Measurements from ENCODE around the gene SZT2. TPM values are rescaled to one million over a fixed set of nuclear protein-coding genes. Genes with fewer than 3 reads are reported as not detected.

SZT2 gene
- total RNA-seq, 1 donor from 2014 or later: 30.0 TPM

DNA sequence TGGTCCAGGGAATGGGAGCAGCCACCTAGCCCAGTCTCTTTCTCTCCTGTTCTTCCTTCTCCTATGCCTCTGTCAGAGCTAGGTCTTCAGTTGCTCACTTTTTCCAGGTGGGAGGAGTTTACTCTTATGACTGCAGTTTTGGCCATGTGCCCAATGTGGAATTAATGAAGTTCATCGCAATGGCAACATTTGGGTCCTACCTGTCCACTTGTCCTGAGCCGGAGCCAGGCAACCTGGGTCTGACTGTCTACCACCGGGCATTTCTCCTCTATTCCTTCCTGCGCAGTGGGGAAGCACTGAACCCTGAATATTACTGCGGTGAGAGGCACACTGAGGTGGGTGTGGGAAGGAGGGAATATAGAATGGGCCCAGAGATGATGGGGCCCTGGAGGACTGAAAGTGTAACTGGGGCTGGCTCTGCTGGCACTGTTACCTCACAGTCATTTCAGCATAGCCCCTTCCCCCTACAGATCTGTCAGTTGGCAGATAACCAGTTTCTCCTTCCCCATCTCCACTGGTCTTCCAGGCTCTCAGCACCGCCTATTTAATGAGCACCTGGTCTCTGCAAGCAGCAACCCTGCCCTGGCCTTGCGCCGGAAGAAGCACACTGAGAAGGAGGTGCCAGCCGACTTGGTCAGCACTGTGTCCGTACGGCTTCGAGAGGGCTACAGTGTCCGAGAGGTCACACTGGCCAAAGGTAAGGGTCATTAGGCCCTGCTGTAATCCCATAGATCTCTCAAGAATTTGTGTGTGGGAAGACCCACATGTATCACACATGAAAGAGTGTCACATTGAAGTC lies 30.1 kb downstream of the SZT2 start:
- Mint-ChIP-seq H3K9me3 (ENCODE audit: unreplicated experiment) (no peaks in the 10 kb centered on the region), H3K36me3 (ENCODE audit: low read depth, unreplicated experiment) (peaks cover 30% of the 10 kb centered on the region), H3K4me3 (ENCODE audit: unreplicated experiment) (no peak overlapping the region), H3K4me1 (ENCODE audit: low read depth, unreplicated experiment) (no peaks in the 10 kb centered on the region), H3K27me3 (ENCODE audit: low read depth, unreplicated experiment) (no peaks in the 10 kb centered on the region), H3K27ac (ENCODE audit: unreplicated experiment) (no peak overlapping the region)
- no peak for FAIRE-seq
- Histone ChIP-seq H3K27ac (ENCODE audit: low read depth, low read length) (no peak overlapping the region), H3K4me2 (ENCODE audit: low read length) (no peak overlapping the region), H2AFZ (ENCODE audit: low read depth, low read length) (no peak overlapping the region), H3K4me1 (ENCODE audit: insufficient read depth, low read length) (no peaks in the 10 kb centered on the region), H3K4me3 (ENCODE audit: insufficient read depth, low read depth, low read length) (no peak overlapping the region), H3K36me3 (ENCODE audit: insufficient read depth, low read length) (peaks cover 59% of the 10 kb centered on the region), H3K9ac (ENCODE audit: low read length) (no peak overlapping the region), H3K27me3 (ENCODE audit: insufficient read depth, low read length) (no peaks in the 10 kb centered on the region), H4K20me1 (ENCODE audit: insufficient read depth, low read length) (peaks cover 13% of the 10 kb centered on the region), H3K79me2 (ENCODE audit: insufficient read depth, low read length) (no peaks in the 10 kb centered on the region), H3K9me3 (ENCODE audit: insufficient read depth, low read depth, low read length) (no peaks in the 10 kb centered on the region)
- no peak for DNase-seq (ENCODE audit: low read depth)
- TF ChIP-seq EZH2 (IDR thresholded peaks at IDR 0.05; ENCODE audit: insufficient read depth, low read length): no peak
- TF ChIP-seq, protein P1, sequence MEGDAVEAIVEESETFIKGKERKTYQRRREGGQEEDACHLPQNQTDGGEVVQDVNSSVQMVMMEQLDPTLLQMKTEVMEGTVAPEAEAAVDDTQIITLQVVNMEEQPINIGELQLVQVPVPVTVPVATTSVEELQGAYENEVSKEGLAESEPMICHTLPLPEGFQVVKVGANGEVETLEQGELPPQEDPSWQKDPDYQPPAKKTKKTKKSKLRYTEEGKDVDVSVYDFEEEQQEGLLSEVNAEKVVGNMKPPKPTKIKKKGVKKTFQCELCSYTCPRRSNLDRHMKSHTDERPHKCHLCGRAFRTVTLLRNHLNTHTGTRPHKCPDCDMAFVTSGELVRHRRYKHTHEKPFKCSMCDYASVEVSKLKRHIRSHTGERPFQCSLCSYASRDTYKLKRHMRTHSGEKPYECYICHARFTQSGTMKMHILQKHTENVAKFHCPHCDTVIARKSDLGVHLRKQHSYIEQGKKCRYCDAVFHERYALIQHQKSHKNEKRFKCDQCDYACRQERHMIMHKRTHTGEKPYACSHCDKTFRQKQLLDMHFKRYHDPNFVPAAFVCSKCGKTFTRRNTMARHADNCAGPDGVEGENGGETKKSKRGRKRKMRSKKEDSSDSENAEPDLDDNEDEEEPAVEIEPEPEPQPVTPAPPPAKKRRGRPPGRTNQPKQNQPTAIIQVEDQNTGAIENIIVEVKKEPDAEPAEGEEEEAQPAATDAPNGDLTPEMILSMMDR (IDR thresholded peaks at IDR 0.05; ENCODE audit: insufficient read depth, low read depth, low read length): no peak

GRCh38 chr1:43420874-43421273 lies 31.2 kb downstream of the SZT2 start:
- FAIRE-seq: no peak
- H3K4me2 ChIP-seq (ENCODE audit: low read length): no peak overlapping the region
- TF ChIP-seq, protein P1 (IDR thresholded peaks at IDR 0.05; ENCODE audit: insufficient read depth, low read depth, low read length): no peak
- TF ChIP-seq EZH2 (IDR thresholded peaks at IDR 0.05; ENCODE audit: insufficient read depth, low read length): no peak
- Mint-ChIP-seq H3K9me3 (ENCODE audit: unreplicated experiment) (no peaks in the 10 kb centered on the region), H3K27me3 (ENCODE audit: low read depth, unreplicated experiment) (no peaks in the 10 kb centered on the region), H3K36me3 (ENCODE audit: low read depth, unreplicated experiment) (peaks cover 36% of the 10 kb centered on the region), H3K27ac (ENCODE audit: unreplicated experiment) (no peak overlapping the region), H3K4me3 (ENCODE audit: unreplicated experiment) (no peak overlapping the region), H3K4me1 (ENCODE audit: low read depth, unreplicated experiment) (no peaks in the 10 kb centered on the region)
- H3K27ac ChIP-seq (ENCODE audit: low read depth, low read length): no peak overlapping the region
- peaks cover 13% of the 10 kb centered on the region for H4K20me1 ChIP-seq (ENCODE audit: insufficient read depth, low read length)
- H3K9me3 ChIP-seq (ENCODE audit: insufficient read depth, low read depth, low read length): no peaks in the 10 kb centered on the region
- no peak overlapping the region for H3K9ac ChIP-seq (ENCODE audit: low read length)
- H3K4me3 ChIP-seq (ENCODE audit: insufficient read depth, low read depth, low read length): no peak overlapping the region
- no peak for DNase-seq (ENCODE audit: low read depth)
- no peak overlapping the region for H2AFZ ChIP-seq (ENCODE audit: low read depth, low read length)
- no peaks in the 10 kb centered on the region for H3K4me1 ChIP-seq (ENCODE audit: insufficient read depth, low read length)
- H3K79me2 ChIP-seq (ENCODE audit: insufficient read depth, low read length): no peaks in the 10 kb centered on the region
- H3K36me3 ChIP-seq (ENCODE audit: insufficient read depth, low read length): peaks cover 61% of the 10 kb centered on the region
- H3K27me3 ChIP-seq (ENCODE audit: insufficient read depth, low read length): no peaks in the 10 kb centered on the region

- no peak for TF ChIP-seq EZH2 (IDR thresholded peaks at IDR 0.05; ENCODE audit: insufficient read depth, low read length)
- TF ChIP-seq, protein P1 (IDR thresholded peaks at IDR 0.05; ENCODE audit: insufficient read depth, low read depth, low read length): no peak
- H3K36me3 ChIP-seq (ENCODE audit: insufficient read depth, low read length): peaks cover 63% of the 10 kb centered on the region
These were observed 31.7 kb downstream of the SZT2 start for GRCh38 chr1:43421396-43421795.

More at GRCh38 chr1:43421396-43421795, 31.7 kb downstream of the SZT2 start:
- Histone ChIP-seq H3K4me2 (ENCODE audit: low read length) (no peak overlapping the region), H3K27ac (ENCODE audit: low read depth, low read length) (no peak overlapping the region), H2AFZ (ENCODE audit: low read depth, low read length) (no peak overlapping the region), H3K4me3 (ENCODE audit: insufficient read depth, low read depth, low read length) (no peak overlapping the region), H3K9ac (ENCODE audit: low read length) (no peak overlapping the region), H3K4me1 (ENCODE audit: insufficient read depth, low read length) (no peaks in the 10 kb centered on the region), H3K79me2 (ENCODE audit: insufficient read depth, low read length) (no peaks in the 10 kb centered on the region), H3K9me3 (ENCODE audit: insufficient read depth, low read depth, low read length) (no peaks in the 10 kb centered on the region), H4K20me1 (ENCODE audit: insufficient read depth, low read length) (peaks cover 13% of the 10 kb centered on the region), H3K27me3 (ENCODE audit: insufficient read depth, low read length) (no peaks in the 10 kb centered on the region)
- DNase-seq (ENCODE audit: low read depth) (no peak), FAIRE-seq (no peak)
- Mint-ChIP-seq H3K27me3 (ENCODE audit: low read depth, unreplicated experiment) (no peaks in the 10 kb centered on the region), H3K4me3 (ENCODE audit: unreplicated experiment) (no peak overlapping the region), H3K9me3 (ENCODE audit: unreplicated experiment) (no peaks in the 10 kb centered on the region), H3K36me3 (ENCODE audit: low read depth, unreplicated experiment) (peaks cover 39% of the 10 kb centered on the region), H3K27ac (ENCODE audit: unreplicated experiment) (no peak overlapping the region), H3K4me1 (ENCODE audit: low read depth, unreplicated experiment) (no peaks in the 10 kb centered on the region)
